ENCODE results near the gene ZNF554. TPM values are rescaled to one million over a fixed set of nuclear protein-coding genes. Genes with fewer than 3 reads are reported as not detected.

Gene ZNF554
- total RNA-seq, 1 experiment from 2014 or later, result 5.9 TPM

- peaks cover 24 to 75% (median 75%) of the 10 kb centered on the region in 3 experiments for H3K36me3 Mint-ChIP-seq (ENCODE audit: insufficient read depth in 1 of 3, low read depth in 3 of 3)
- Histone ChIP-seq H3K9ac (ENCODE audit: extremely low read depth, insufficient read length, low read length) (no peak overlapping the region), H4K8ac (replicated peaks; ENCODE audit: insufficient read length, low read depth, low read length) (no peak overlapping the region), H2BK20ac (ENCODE audit: low read depth, low read length, poor library complexity, severe bottlenecking) (no peak overlapping the region), H3K79me2 (ENCODE audit: insufficient read depth, low read length) (no peaks in the 10 kb centered on the region), H3K23ac (ENCODE audit: insufficient read length, low read depth, low read length) (no peak overlapping the region), H2AFZ (ENCODE audit: low read length) (no peak overlapping the region), H3K4me1 (ENCODE audit: insufficient read depth, low read length) (no peaks in the 10 kb centered on the region), H3T11ph (ENCODE audit: low read length) (no peak overlapping the region), H2BK120ac (ENCODE audit: low read depth, low read length, poor library complexity, severe bottlenecking) (no peak overlapping the region), H2BK12ac (ENCODE audit: insufficient read length, low read depth, low read length) (no peak overlapping the region), H4K5ac (ENCODE audit: insufficient read length, low read depth, low read length) (no peak overlapping the region), H4K91ac (ENCODE audit: insufficient read length, low read depth, low read length) (no peak overlapping the region), H3K18ac (ENCODE audit: insufficient read length, low read depth, low read length) (no peak overlapping the region), H4K20me1 (ENCODE audit: control insufficient read depth, insufficient read depth, insufficient read length) (no peaks in the 10 kb centered on the region), H3K9me3 (ENCODE audit: control insufficient read depth, low read depth, low read length) (no peaks in the 10 kb centered on the region), H2AK5ac (ENCODE audit: insufficient read length, low read length) (no peak overlapping the region), H2BK15ac (ENCODE audit: low read depth, low read length) (no peak overlapping the region), H3K4ac (ENCODE audit: low read depth, low read length) (no peak overlapping the region), H3K79me1 (ENCODE audit: insufficient read depth, low read depth, low read length, poor library complexity, severe bottlenecking) (peaks cover 4% of the 10 kb centered on the region), H3K23me2 (ENCODE audit: insufficient read length, low read depth, low read length, poor library complexity, severe bottlenecking) (no peaks in the 10 kb centered on the region), H3K27ac (ENCODE audit: insufficient read length, low read depth, low read length) (no peak overlapping the region), H3K14ac (ENCODE audit: insufficient read depth, low read length) (no peak overlapping the region), H3K56ac (ENCODE audit: insufficient read length, low read depth, low read length) (no peak overlapping the region), H3K4me2 (ENCODE audit: insufficient read depth, insufficient read length, low read length) (no peak overlapping the region), H2BK5ac (ENCODE audit: insufficient read length, low read length) (no peak overlapping the region), H3K27me3 (ENCODE audit: insufficient read depth, low read length) (no peaks in the 10 kb centered on the region)
- peak overlapping the region in 1 of 3 experiments; percentile 44; a peak in 1 of 7 replicates for H3K27ac Mint-ChIP-seq
- no peak for DNase-seq
- TF ChIP-seq CTCF (conservative IDR thresholded peaks at IDR 0.05), result no peak
- no peaks in the 10 kb centered on the region; the same call in 1 of the 2 replicates for H3K27me3 Mint-ChIP-seq (ENCODE audit: low read depth)
- no peaks in the 10 kb centered on the region for H3K4me1 Mint-ChIP-seq
- H3K9me3 Mint-ChIP-seq, result no peaks in the 10 kb centered on the region
- H3K4me3 Mint-ChIP-seq, result no peak overlapping the region; a peak in 1 of 5 replicates
- no CpG with 5 or more reads among the region's 27 CpGs for WGBS (ENCODE audit: extremely low coverage, insufficient read length, low lambda C conversion rate)
Observed at GRCh38 chr19:2804156-2805004, 15.3 kb upstream of the ZNF554 start.
